Measurements from ENCODE around the gene STMN1.
"Not testable (repeated sequence)": the region's sequence is repeated elsewhere in the genome, so short reads cannot be mapped to it uniquely, and the experiment has no call there.

The STMN1 gene

DNA sequence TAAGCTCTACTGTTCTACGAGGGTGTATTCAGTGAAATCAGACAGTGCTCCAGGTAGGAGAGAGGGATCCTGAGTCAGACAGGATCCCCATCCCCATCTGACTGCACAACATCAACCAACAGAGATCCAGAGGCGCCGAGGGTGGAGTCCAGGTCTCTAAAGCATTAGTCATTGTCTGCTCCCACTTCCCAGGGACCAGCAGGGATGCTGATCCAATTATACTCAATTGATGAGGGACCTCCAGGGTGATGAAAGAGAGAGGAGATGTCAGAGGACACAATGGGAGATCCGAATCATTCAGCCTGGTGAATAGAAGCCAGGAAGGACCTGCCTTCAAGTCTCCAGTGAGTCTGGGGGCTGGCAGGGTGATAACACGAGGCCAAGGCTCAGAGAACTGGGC lies 39.5 kb upstream of the STMN1 start:
- no peak for DNase-seq (ENCODE audit: low read depth)
- H3K4me3 ChIP-seq (ENCODE audit: low read depth, low read length), result no peak overlapping the region
- TF ChIP-seq, protein P1, sequence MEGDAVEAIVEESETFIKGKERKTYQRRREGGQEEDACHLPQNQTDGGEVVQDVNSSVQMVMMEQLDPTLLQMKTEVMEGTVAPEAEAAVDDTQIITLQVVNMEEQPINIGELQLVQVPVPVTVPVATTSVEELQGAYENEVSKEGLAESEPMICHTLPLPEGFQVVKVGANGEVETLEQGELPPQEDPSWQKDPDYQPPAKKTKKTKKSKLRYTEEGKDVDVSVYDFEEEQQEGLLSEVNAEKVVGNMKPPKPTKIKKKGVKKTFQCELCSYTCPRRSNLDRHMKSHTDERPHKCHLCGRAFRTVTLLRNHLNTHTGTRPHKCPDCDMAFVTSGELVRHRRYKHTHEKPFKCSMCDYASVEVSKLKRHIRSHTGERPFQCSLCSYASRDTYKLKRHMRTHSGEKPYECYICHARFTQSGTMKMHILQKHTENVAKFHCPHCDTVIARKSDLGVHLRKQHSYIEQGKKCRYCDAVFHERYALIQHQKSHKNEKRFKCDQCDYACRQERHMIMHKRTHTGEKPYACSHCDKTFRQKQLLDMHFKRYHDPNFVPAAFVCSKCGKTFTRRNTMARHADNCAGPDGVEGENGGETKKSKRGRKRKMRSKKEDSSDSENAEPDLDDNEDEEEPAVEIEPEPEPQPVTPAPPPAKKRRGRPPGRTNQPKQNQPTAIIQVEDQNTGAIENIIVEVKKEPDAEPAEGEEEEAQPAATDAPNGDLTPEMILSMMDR (conservative IDR thresholded peaks at IDR 0.05; ENCODE audit: low read depth, low read length), result no peak

DNA sequence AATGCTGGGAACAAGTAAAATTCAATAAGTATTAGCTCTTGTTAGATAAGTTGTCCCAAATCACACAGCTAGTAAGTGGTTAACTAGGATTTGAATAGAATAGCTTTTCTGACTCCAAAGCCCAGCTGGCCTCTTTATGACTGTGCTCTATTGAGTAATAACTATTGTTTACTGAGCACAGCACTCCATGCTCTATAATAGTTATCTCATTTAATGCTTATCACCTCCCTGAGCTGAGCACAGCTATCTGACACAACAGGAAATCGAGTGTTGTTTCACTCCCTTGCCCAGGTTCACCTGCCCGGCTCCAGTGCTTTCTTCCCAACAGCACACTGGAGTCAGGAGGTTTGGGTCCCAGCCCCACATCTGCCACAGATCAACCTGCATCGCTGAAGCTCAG lies 38.8 kb upstream of the STMN1 start:
- no peak overlapping the region for H3K4me3 ChIP-seq (ENCODE audit: low read depth, low read length)
- peak; percentile 34 for DNase-seq (ENCODE audit: low read depth)
- TF ChIP-seq, protein P1 (conservative IDR thresholded peaks at IDR 0.05; ENCODE audit: low read depth, low read length), result no peak

DNA sequence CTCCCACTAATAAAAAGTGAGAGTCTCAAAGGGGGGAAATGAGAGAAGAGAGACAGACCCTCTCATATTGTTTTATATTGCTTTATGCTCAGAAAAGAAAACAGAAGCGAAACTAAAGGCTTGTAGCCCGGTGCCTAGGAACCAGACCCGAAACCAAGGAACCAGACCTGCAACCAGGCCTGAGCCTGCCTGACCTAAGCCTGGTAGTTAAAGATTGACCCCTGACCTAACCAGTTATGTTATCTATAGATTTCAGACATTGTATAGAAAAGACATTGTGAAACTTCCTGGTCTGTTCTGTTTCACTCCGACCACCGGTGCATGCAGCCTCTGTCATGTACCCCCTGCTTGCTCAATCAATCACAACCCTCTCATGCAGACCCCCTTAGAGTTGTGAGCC lies 37.3 kb upstream of the STMN1 start:
- not testable (repeated sequence) for DNase-seq (ENCODE audit: low read depth); H3K4me3 ChIP-seq (ENCODE audit: low read depth, low read length)

DNA sequence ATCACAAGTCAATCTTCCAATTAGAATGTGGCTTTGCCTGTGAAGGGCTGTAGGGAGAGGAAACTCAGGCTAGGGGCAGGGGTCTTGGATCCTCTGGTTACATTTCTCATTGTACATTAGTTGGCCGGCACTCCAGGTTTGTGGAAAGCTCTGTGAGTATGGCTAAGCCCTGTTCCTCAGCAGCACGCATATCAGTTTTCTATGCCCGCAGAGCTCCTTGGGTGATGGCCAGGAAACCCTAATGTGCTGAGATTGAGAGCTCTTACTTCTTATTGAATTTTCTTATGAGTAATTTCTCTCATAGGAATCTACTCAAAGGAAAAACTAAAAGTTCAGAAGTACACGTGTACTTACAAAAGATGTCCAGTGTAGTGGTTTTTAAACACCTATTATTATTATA lies 30.7 kb upstream of the STMN1 start:
- DNase-seq (ENCODE audit: low read depth), result no peak
- TF ChIP-seq, protein P1 (conservative IDR thresholded peaks at IDR 0.05; ENCODE audit: low read depth, low read length), result no peak
- H3K4me3 ChIP-seq (ENCODE audit: low read depth, low read length), result no peak overlapping the region

DNA sequence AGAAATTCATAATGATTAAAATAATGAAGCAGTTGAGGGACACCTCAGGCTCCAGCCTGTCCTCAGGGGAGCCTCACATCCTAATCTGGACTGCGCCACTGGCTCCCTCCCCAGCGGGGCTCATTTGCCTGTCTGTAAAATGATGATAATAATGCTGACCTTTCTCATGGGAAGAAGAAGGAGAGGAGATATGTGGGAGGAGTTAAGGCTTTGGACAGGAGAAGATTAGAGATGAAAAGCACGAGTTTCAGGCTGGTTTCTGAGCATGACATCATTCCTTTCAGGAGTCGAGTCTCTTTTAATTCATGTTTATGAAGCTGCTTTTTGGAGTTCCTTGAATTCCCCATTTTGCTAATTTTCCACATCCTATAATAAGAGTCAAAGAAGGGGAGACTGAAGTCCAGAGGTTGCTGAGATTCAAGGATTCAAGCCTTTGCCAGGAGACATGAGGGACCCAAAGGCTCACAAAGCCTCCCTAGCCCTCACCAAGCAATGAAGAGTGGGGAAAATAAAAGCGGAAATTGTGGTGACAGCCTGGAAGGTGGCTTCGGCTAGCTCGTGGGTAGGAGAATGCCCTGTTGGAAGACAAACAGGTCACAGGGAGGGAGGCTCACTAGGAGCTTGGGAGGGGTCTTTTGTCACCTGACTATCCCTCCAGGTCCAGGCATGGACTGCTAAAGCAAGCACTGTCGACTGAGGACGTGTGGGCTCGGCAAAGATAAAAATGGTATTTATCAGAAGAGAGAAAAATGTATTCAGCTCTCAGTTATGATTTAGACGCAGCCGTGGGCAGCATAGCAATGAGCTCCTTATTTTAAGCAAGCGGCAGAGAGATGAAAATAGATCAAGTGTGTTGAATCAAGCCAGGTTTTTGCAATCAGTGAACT lies 27.5 kb upstream of the STMN1 start:
- TF ChIP-seq, protein P1 (conservative IDR thresholded peaks at IDR 0.05; ENCODE audit: low read depth, low read length), result no peak
- no peak overlapping the region for H3K4me3 ChIP-seq (ENCODE audit: low read depth, low read length)
- DNase-seq (ENCODE audit: low read depth), result no peak

DNA sequence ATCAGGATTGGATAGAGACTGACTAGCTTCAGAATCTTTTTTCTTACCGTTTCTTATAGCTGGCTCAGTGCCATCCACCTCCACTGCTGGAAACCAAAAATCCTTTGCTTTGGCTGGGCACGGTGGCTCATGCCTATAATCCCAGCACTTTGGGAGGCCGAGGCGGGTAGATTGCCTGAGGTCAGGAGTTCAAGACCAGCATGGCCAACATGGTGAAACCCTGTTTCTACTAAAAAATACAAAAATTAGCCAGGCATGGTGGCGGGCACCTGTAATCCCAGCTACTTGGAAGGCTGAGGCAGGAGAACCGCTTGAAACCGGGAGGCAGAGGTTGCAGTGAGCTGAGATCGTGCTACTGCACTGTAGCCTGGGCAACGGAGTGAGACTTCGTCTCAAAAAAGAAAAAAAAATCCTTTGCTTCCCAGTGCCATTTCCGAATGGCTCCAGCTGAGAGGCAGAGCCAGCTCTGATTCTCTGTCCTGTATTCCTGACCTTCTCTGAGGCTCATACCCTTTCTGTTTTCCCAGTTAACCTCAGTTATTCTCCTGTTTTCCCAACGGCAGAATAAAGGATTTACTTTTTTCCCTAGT lies 26.7 kb upstream of the STMN1 start:
- H3K4me3 ChIP-seq (ENCODE audit: low read depth, low read length); DNase-seq (ENCODE audit: low read depth): not testable (repeated sequence)

DNA sequence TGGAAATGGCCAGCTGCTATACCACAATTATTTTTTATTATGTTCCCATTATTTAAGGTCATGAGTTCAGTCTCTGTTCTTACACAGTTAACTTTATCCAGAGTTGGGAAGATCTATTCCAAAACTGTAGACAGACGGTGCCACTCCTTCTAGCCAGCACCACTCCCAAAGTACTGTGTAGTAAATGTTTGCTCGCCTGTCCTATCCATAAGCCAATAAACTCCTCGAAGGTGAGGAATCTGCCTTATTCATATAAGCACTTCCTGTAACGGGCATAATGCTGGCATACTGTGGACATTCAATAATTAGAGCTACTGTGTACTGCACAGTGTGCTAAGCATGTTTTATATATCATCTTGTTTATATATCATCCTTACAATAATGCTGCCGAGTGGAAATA lies 26.1 kb upstream of the STMN1 start:
- H3K4me3 ChIP-seq (ENCODE audit: low read depth, low read length), result no peak overlapping the region
- DNase-seq (ENCODE audit: low read depth), result no peak
- TF ChIP-seq, protein P1 (conservative IDR thresholded peaks at IDR 0.05; ENCODE audit: low read depth, low read length), result no peak

DNA sequence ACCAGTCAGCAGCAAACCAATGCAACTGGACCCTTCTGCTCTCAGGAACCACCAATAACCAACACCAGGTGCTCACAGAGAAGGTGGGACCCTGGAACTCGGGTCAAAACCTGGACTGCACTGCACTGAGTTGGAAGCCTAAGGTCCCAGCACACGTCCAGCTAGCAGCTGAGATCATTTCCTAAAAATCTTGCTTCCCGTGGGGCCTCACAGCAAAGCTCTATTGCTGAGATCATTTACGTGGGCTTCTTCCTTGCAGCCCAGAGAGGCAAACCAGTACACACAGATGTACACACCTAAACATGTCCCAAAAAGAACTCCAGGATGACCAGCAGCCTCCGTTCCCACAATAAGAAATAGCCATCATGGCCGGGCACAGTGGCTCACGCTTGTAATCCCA lies 22.8 kb upstream of the STMN1 start:
- H3K4me3 ChIP-seq (ENCODE audit: low read depth, low read length), result no peak overlapping the region
- no peak for DNase-seq (ENCODE audit: low read depth)
- TF ChIP-seq, protein P1 (conservative IDR thresholded peaks at IDR 0.05; ENCODE audit: low read depth, low read length), result no peak

All from choroid plexus epithelial cell (primary cell).